GM23338 (cell line): ENCODE data around the gene DPP10.

Experiments
- CREB1 ChIP-seq: fragments of 250-450 bp; sonication (Bioruptor Pico); IDR thresholded peaks from 2 replicates; pipeline ENCODE4 v1.5.0; 2020; ENCODE audit warnings: low read depth, mild to moderate bottlenecking, moderate library complexity
- EZH2 ChIP-seq: fragments of 200-600 bp; sonication (generic); IDR thresholded peaks from one replicate; pipeline ENCODE4 v1.8.0; 2017; ENCODE audit warnings: antibody characterized with exemption, mild to moderate bottlenecking, low read depth; ENCODE audit not compliant: unreplicated experiment
- JUNB ChIP-seq: IDR thresholded peaks from one replicate; pipeline ENCODE4 v1.6.1; 2016; ENCODE audit warnings: antibody characterized with exemption; ENCODE audit not compliant: unreplicated experiment
- TF ChIP-seq, protein P1 (sequence below), 2 experiments: fragments of 200-600 bp in 1 of 2; sonication (generic) in 1 of 2; conservative IDR thresholded peaks; 2 replicates each; pipeline versions ENCODE4 v1.5.1 to v1.6.1; 2016 to 2017; ENCODE audit warnings: antibody characterized with exemption in 2 of 2, low read depth in 2 of 2, mild to moderate bottlenecking in 2 of 2, moderate library complexity in 1 of 2

DNA sequence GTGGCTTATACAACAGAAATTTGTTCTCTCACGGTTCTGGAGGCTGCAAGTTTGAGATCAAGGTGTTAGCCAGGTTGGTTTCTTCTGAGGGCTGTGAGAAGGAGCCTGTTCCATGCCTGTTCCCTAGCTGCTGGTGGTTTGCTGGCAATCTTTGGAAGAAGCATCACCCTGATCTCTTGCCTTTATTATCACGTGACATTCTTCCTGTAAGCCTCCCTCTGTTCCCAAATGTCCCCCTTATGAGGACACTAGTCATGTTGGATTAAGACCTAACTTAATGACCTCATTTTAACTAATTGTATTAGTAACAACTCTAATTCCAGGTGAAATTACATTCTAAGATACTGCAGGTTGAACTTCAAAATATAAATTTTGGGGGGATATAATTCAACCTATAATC lies 135.2 kb downstream of the DPP10 start:
- TF ChIP-seq, protein P1, sequence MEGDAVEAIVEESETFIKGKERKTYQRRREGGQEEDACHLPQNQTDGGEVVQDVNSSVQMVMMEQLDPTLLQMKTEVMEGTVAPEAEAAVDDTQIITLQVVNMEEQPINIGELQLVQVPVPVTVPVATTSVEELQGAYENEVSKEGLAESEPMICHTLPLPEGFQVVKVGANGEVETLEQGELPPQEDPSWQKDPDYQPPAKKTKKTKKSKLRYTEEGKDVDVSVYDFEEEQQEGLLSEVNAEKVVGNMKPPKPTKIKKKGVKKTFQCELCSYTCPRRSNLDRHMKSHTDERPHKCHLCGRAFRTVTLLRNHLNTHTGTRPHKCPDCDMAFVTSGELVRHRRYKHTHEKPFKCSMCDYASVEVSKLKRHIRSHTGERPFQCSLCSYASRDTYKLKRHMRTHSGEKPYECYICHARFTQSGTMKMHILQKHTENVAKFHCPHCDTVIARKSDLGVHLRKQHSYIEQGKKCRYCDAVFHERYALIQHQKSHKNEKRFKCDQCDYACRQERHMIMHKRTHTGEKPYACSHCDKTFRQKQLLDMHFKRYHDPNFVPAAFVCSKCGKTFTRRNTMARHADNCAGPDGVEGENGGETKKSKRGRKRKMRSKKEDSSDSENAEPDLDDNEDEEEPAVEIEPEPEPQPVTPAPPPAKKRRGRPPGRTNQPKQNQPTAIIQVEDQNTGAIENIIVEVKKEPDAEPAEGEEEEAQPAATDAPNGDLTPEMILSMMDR (conservative IDR thresholded peaks at IDR 0.05; ENCODE audit: low read depth in 2 of 2) = no peak
- TF ChIP-seq JUNB = no peak
- TF ChIP-seq EZH2 = no peak
- TF ChIP-seq CREB1 (CRISPR knock-in tag) = no peak
